HTR-8/SVneo (cell line): ENCODE data around the gene PSORS1C2.

Experiments used
- DNase-seq: peaks from one replicate; pipeline ENCODE4 v3.0.0; 2011; ENCODE audit warnings: low spot score, mixed read lengths; ENCODE audit not compliant: insufficient read length
- FAIRE-seq: peaks from 2 replicates; lab custom pipeline; 2011; peaks lifted over from hg19 to GRCh38; lab: Jason Lieb, UNC

PSORS1C2 gene

GRCh38 chr6:31116661-31117385 is 22.0 kb downstream of the PSORS1C2 start:
- no peak for FAIRE-seq
- no peak for DNase-seq

GRCh38 chr6:31115941-31116560 is 22.8 kb downstream of the PSORS1C2 start:
- FAIRE-seq (peak; percentile 71), DNase-seq (no peak)

DNA sequence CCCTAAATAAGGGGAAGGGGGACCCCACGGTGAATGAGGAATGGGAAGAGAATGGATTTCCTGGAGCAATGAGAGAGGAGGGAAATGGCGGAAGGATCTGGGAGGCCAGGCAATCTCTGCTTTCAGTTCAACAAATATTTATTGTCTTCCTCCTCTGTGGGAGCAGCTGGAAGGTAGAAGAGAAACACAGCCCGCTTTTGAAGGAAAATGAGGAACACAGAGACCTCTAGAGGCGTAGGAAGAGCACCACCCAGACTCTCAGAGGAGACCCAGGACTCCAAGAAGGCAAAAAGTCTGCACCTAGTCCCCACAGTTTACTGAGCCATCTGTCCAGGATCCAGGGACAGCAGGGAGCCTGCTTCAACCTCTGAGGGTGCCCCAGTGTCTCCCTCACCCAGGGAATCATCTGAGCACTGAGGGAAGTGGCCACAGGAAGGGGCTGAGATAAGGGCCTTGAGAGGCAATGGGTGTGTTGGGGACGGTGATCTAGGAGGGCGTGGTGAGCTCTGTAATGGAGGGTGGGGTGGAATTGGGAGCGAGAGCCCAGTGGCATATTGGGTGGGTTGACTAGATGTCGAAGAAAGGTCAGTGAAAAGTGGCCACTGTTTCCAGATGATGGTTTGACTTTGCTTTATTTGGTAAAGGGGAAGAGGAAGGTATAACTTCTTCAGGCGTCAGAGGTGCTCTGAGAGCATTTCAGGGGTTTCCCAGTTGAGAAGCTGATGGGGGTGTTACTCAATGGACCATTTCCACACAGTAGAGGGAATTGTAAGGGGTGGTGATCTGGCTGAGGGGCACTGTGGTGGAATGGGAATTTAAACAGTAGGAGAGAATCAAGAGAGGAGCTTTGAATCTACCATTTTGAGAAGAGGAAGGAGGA is 23.7 kb downstream of the PSORS1C2 start:
- DNase-seq (peak; percentile 35), FAIRE-seq (no peak)

DNA sequence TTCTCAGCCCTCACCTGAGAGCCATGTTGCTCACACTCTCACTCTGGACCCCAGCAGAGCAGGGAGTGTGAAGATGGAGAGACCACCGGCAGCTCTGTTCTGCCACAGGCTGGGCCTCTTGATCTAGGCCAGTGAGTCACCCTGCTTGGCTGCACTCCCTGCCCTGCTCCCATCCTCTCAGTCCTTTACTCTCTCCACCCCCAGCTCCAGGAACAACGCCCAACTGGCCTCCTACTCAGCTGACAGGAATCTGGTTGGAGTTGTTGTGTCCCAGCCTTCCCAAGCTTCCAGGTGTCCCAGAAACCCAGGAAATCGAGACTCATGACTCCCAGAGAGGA is 24.4 kb downstream of the PSORS1C2 start, which contains the start of gene PSORS1C1:
TSS of gene PSORS1C1 (plus strand) at position 260 of the 338 bp plus-strand sequence. CDS start 14,833 bp downstream, outside the sequence.
- FAIRE-seq (peak; percentile 98), DNase-seq (peak; percentile 92)

DNA sequence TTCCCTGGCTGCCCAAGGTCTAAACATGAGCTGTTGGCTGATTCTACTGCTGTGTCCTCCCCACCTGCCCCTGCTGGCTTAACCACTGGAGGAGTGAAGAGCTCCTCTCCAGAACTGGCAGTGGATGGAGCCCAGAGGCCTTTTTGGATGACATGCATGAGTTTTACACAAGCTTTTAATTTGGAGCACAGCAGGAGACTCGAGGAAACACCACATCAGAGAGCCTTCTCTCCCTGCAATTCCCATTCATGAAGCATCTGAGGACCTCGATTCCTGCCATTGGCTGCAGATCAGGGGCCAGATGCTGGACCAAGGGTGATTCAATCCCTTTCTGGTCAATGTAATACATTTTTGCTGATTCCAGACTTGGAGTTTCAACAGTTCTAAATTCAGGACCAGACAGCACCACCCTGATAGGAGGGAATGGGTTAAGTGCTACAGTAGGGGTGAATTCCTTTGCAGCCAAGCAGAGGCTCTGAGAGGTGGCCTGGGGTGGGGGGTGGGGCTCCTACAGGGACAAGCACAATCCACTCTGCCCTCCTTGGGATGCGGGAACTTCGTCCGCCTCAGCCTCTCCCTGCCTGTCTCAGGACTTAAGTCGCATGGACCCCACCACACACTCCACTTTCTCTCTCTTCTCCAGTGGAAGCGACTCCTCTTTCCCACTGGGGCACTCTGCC is 24.9 kb downstream of the PSORS1C2 start:
- FAIRE-seq (no peak), DNase-seq (peak; percentile 32)

- DNase-seq (no peak), FAIRE-seq (no peak)
Observed at GRCh38 chr6:31112478-31112877, 26.4 kb downstream of the PSORS1C2 start, which contains the start of gene C6orf15. Gene C6orf15 (minus strand): TSS chr6:31112575. CDS start chr6:31112555, 20 bp downstream.

GRCh38 chr6:31111712-31112111 is 27.2 kb downstream of the PSORS1C2 start:
- no peak for FAIRE-seq
- no peak for DNase-seq

- no peak for FAIRE-seq
Observed at GRCh38 chr6:31110825-31111582, 27.9 kb downstream of the PSORS1C2 start.

GRCh38 chr6:31107052-31107451 is 31.8 kb downstream of the PSORS1C2 start:
- no peak for FAIRE-seq
- no peak for DNase-seq

More at GRCh38 chr6:31110825-31111582, 27.9 kb downstream of the PSORS1C2 start:
- no peak for DNase-seq

GRCh38 chr6:31103136-31103535 is 35.7 kb downstream of the PSORS1C2 start:
- FAIRE-seq (no peak), DNase-seq (no peak)

GRCh38 chr6:31098449-31098938 is 40.4 kb downstream of the PSORS1C2 start:
- DNase-seq (no peak), FAIRE-seq (no peak)

DNA sequence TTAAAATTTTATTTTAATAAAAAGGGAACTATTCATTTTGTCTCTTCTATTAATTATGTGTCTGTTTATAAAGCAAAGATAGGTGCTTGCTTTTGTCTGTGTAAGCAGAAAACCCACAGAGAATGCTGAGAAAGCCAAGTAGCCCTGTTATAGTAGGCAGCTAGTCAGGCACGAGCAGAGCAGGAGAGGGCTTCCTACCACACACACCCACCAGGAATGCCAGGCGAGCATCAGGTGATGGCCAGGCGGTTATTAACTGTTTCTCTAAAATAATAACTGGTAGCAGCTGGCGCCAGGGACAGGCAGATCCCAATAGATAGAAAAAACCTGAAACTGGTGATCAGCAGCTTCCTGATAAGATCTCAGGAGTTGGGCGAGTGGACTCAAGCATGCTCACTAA is 42.2 kb downstream of the PSORS1C2 start:
- DNase-seq: no peak
- no peak for FAIRE-seq

- DNase-seq (no peak), FAIRE-seq (no peak)
Observed at GRCh38 chr6:31096215-31096614, 42.7 kb downstream of the PSORS1C2 start.

DNA sequence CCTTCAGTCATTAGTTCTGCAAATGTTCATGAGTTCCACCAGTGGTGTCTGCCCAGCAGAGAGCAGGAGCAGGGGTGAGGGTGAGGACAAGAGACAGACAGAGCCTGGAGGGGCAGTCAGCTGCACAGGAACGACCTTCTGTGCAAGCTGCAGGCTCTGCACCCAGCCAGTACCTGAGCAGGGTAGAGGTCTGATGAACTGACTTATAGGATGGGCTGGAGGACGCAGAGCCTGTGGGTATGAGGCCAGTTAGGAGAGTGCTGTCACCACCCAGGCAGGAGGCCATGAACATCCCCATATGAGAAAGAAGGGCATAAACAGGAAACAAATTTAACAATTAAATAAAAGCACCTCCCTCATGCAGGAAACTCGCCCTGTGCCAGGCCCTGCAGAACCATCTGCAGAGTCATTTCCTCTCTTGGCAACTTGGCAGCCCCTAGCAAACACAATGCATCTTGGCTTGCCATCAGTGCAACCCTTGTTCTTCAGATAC is 44.4 kb downstream of the PSORS1C2 start:
- FAIRE-seq (no peak), DNase-seq (no peak)

GRCh38 chr6:31092769-31093505 is 45.9 kb downstream of the PSORS1C2 start:
- FAIRE-seq (no peak), DNase-seq (no peak)

- DNase-seq: no peak
- FAIRE-seq: no peak
Observed at GRCh38 chr6:31092238-31092637, 46.6 kb downstream of the PSORS1C2 start.

DNA sequence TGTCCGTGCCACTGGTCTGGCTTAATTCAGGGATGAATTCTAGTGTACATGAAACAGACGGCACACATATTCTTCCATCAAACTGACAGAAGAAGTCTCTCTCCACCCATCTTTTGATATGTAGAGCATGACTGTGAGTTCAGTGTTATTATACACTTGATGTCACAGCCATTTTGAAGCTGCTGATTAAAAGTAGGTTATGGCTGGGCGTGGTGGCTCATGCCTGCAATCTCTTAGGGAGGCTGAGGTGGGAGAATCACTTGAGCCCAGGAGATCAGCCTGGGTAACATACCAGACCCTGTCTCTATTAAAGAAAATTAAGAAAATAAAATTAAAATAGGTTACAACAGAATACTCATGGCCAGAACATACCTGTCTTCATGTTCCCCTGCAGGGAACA is 47.2 kb downstream of the PSORS1C2 start:
- no peak for FAIRE-seq
- DNase-seq: no peak

- FAIRE-seq (no peak), DNase-seq (no peak)
Observed at GRCh38 chr6:31090973-31091364, 47.9 kb downstream of the PSORS1C2 start.
